GM10847 (cell line): ENCODE measurements around the gene RGS3.

Source experiments
- POLR2A ChIP-seq: IDR thresholded peaks from 2 replicates; pipeline ENCODE4 v1.6.1; 2011; ENCODE audit not compliant: insufficient read length; ENCODE audit errors: extremely low read depth

RGS3 gene

GRCh38 chr9:113558632-113559502 is 95.3 kb downstream of the RGS3 start:
- no peak for TF ChIP-seq POLR2A

- no peak for TF ChIP-seq POLR2A
Measured at GRCh38 chr9:113559834-113560800, 96.6 kb downstream of the RGS3 start.

DNA sequence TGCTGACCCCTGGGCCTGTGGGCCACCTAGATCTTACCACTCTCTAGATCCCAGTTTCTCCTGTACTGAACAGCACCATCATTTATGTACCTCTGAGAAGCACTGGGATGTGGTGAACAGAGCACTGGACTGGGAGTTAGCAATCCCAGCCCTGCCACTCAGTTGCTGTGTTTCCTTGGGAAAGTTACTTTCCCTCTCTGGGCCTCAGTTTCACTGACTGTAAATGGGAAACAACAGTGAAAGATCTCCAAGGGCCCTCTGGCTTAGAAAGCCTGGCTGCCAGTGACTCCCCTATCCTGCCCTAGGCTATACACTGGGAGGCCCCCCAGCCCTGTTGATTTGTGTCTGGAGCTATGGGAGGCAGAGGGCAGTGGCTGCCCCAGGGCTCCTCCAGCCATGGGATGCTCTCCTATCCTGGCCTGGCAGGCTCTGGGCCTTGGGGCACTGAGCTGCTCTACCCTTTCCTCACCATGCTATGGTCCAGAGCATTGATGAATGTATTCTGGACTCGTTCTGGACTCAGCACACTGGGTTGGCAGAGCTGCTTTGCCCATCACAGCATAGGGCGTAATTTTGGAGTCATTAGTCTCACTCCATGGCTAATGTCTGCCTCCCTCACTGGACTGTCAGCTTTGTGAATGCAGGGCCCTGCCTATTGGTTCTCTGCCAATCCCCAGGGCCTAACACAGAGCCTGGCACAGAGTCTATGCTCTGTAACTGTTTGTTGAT is 99.3 kb downstream of the RGS3 start:
- no peak for TF ChIP-seq POLR2A

DNA sequence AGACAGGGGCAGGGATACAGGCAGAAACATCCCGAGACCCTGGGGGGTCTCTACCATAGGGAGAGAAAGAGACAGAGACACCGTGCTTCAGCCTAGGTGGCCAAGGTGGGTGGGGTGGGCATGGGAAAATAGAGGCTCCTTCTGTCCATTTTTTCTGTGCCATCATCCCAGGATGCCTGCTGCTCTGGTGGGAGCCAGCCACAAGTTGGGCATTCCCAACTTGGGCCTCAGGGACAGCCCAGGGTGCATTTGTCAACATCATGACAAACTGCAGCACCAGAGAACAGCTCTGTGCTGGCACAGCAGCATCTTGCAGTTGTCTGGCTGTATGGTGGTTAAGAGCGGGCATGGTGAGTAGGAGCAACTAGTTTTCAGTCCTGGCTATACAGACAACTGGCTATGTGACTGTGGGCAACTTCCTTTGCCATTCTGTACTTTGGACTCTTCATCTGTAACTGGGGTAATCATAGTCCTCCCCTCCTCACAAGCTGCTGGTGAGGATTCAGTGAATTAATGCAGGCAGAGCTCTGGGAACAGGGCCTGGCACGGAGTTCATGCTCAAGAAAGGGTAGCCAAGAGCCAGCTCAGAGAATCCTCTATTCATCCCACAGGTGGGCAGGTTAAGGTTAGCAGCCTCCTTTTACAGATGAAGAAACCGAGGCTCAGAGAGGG is 100.4 kb downstream of the RGS3 start:
- no peak for TF ChIP-seq POLR2A

GRCh38 chr9:113564498-113565237 is 101.1 kb downstream of the RGS3 start:
- TF ChIP-seq POLR2A: no peak

GRCh38 chr9:113566016-113566711 is 102.6 kb downstream of the RGS3 start:
- no peak for TF ChIP-seq POLR2A

- TF ChIP-seq POLR2A: no peak
Measured at GRCh38 chr9:113566712-113567071, 103.2 kb downstream of the RGS3 start.

DNA sequence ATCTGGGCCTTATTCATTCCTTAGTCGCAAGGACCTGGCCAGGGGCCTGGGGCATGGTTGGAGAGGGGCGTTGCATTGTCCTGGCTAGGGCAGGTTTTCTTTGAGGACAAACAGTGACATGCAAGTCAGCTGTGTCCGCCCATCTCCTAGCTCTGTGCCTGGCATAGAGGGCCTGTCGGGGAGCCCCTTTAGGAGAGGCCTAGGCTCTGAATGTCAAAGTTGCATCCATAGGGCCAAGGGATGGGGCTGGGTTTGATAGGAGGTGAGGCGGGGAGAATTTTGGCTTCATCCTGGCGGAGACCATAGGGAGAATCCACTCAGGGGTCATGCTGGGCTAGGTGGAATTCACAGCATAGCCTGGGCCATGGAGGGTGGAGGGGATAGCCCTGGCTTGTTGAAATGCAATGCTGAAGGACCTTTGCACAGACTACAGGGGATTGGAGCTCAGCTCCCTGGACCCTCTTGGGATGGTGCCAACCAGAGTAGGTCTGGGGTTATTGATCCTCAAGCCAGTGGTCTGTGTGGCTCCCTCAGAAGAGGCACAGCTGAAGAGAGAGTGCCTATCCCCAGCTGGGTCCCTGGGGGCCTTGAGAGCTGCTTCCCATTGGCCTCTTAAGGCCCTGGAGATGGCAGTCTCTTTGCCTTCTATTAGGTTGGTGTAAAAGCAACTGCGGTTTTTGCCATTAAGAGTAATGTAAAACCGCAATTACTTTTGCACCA is 104.0 kb downstream of the RGS3 start:
- no peak for TF ChIP-seq POLR2A

- TF ChIP-seq POLR2A: no peak
Measured at GRCh38 chr9:113568081-113568435, 104.5 kb downstream of the RGS3 start.

DNA sequence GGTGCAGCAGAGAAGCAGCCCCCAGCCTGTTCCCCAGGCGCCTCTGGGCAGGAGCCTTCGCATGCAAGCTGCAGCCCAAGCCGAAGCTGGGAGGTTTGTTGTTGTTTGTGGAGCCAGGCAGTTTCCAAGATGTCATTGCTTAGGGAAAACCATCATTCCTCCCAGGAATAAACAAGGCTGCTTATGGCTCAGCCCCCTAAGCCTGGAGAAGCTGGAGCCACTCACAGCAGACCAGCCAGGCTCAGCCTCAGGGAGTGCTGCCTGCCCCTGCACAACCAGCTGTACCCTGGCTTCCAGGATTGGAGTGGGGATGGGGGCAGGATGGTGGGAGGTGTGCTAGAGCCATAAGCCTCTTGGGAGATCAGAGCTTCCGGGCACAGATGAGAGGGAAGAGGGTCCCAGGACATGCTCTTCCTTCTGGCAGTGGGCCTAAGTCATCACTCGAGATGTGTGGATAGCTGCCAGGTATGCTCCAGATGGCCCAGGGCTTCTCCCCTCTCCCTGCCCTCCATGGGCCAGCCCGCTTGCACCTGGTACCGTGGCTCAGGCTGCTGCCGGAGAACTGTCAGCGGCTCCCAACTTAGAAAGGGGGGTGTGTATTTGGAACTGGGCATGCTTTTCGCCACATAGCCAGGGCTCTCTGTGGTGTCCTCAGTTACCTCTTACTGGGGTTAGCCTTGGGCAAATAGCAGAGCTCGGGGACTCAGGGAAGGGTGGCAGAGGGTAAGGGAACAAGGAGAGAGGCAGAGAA is 105.2 kb downstream of the RGS3 start:
- TF ChIP-seq POLR2A: no peak

DNA sequence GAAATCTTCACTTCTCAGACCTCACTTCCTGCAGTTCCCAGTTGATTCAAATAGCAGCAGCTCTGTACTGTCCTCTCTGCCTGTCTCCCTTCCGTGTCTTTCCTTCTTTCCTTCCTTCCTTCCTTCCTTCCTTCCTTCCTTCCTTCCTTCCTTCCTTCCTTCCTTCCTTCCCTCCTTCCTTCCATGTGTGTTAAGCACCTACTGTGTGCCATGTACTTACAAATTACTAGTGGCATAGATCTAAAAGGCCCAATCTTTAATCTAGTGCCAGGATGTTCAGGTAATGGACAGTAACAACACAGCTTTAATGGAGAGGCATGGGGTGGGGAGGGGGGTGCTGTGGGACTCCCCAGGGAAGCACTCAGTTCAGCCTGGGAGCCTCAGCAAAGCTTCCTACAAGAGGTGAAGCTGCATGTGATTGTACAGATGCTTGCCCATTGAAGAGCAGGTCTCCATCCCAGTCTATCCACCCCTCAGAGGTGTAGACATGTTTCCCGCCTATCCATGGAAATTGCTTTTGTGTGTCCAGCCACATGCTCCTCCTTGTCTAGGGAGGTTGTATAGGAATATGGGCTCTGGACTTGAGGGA is 106.0 kb downstream of the RGS3 start:
- TF ChIP-seq POLR2A: no peak

GRCh38 chr9:113570106-113570505 is 106.6 kb downstream of the RGS3 start:
- no peak for TF ChIP-seq POLR2A
